Caco-2 (cell line): ENCODE data around the gene CD34. TPM values are rescaled to one million over a fixed set of nuclear protein-coding genes. Genes with fewer than 3 reads are reported as not detected.

ENCODE experiments used
- BruUV-seq: library from RNA; stranded (reverse); fragments of 400-500 nt; replicated peaks from 2 replicates; lab custom pipeline; 2021; lab: Mats Ljungman, UMichigan
- CTCF ChIA-PET: fragments of 300-600 bp; sonication (Branson Sonifier 250); formaldehyde crosslinking; loops from one replicate; lab custom pipeline; 2022; ENCODE audit warnings: antibody characterized with exemption; lab: Charles Lee
- POLR2A ChIA-PET: fragments of 300-600 bp; sonication (Branson Sonifier 250); formaldehyde crosslinking; loops from one replicate; lab custom pipeline; 2022; ENCODE audit warnings: antibody characterized with exemption; lab: Charles Lee
- DNase-seq, 2 experiments: peaks; one replicate each; pipeline versions ENCODE4 v3.0.0 to v3.0.0-alpha.2; 2020 to 2022
- H3K27me3 ChIP-seq: replicated peaks from 2 replicates; pipeline ENCODE4 v1.6.0; 2011; ENCODE audit warnings: low read length; ENCODE audit not compliant: control insufficient read depth, insufficient read depth
- H3K36me3 ChIP-seq: 2 replicates; pipeline ENCODE4 v1.5.1; 2011; ENCODE audit warnings: low read length; ENCODE audit not compliant: control insufficient read depth, insufficient read depth
- H3K4me1 ChIP-seq: fragments of 250-450 bp; sonication (Bioruptor Pico); 2 replicates; pipeline ENCODE4 v1.5.1; 2020; ENCODE audit warnings: mild to moderate bottlenecking
- H3K4me3 ChIP-seq: 2 replicates; pipeline ENCODE4 v1.5.1; 2011; ENCODE audit warnings: low read depth, mild to moderate bottlenecking, control low read depth, low read length
- H3K9me3 ChIP-seq: fragments of 250-450 bp; sonication (Bioruptor Pico); 2 replicates; pipeline ENCODE4 v1.5.1; 2020; ENCODE audit warnings: mild to moderate bottlenecking, moderate library complexity
- H3K27ac Mint-ChIP-seq: one replicate; pipeline ENCODE4 v1.8.0; 2022; ENCODE audit warnings: mixed read lengths; ENCODE audit not compliant: unreplicated experiment
- H3K27me3 Mint-ChIP-seq: one replicate; pipeline ENCODE4 v1.8.0; 2022; ENCODE audit warnings: mixed read lengths; ENCODE audit not compliant: insufficient read depth, unreplicated experiment
- H3K36me3 Mint-ChIP-seq: one replicate; pipeline ENCODE4 v1.8.0; 2022; ENCODE audit warnings: mild to moderate bottlenecking, mixed read lengths; ENCODE audit not compliant: insufficient read depth, unreplicated experiment
- H3K4me1 Mint-ChIP-seq: one replicate; pipeline ENCODE4 v1.8.0; 2022; ENCODE audit warnings: low read depth, mixed read lengths; ENCODE audit not compliant: unreplicated experiment
- H3K4me3 Mint-ChIP-seq: one replicate; pipeline ENCODE4 v1.8.0; 2022; ENCODE audit warnings: mild to moderate bottlenecking, moderate library complexity, mixed read lengths; ENCODE audit not compliant: unreplicated experiment
- H3K9me3 Mint-ChIP-seq: one replicate; pipeline ENCODE4 v1.8.0; 2022; ENCODE audit warnings: mixed read lengths; ENCODE audit not compliant: unreplicated experiment
- CTCF ChIP-seq, 2 experiments: fragments of 200-600 bp in 1 of 2; IDR thresholded peaks; 1 replicate in 1 of 2; 2 replicates in 1 of 2; pipeline versions ENCODE4 v1.5.1 to v1.8.0; 2011 to 2022; ENCODE audit warnings: antibody characterized with exemption in 1 of 2, control low read depth in 1 of 2, inconsistent platforms in 1 of 2, low read depth in 1 of 2, low read length in 1 of 2, mild to moderate bottlenecking in 1 of 2, moderate library complexity in 1 of 2; ENCODE audit not compliant: insufficient read depth in 1 of 2, severe bottlenecking in 1 of 2, unreplicated experiment in 1 of 2
- intact Hi-C: fragments of 100-400 bp; cut with micrococcal nuclease; formaldehyde crosslinking; loops from one replicate; pipeline ENCODE4 v1.10.0; 2022; ENCODE audit not compliant: unreplicated experiment
- total RNA-seq: library from RNA; stranded (reverse); gene quantifications from 2 replicates; pipeline ENCODE4 v1.2.3, GENCODE V29; 2022

CD34 gene
- total RNA-seq, 1 experiment from 2014 or later: not detected

GRCh38 chr1:207922554-207922953 lies 11.6 kb upstream of the CD34 start:
- CTCF ChIA-PET: interaction anchor here (0.6 kb wide), 1 partner anchor 95 kb away, joined by 3 read pairs; no protein-coding TSS in a partner anchor
- Mint-ChIP-seq H3K36me3 (no peaks in the 10 kb centered on the region), H3K4me1 (peaks cover 22% of the 10 kb centered on the region)

GRCh38 chr1:207921321-207921720 lies 10.4 kb upstream of the CD34 start:
- BruUV-seq: no TSS peak
- no peaks in the 10 kb centered on the region for H3K27me3 ChIP-seq

More at GRCh38 chr1:207922554-207922953, 11.6 kb upstream of the CD34 start:
- H3K27me3 ChIP-seq: no peaks in the 10 kb centered on the region
- H3K9me3 Mint-ChIP-seq: no peaks in the 10 kb centered on the region
- POLR2A ChIA-PET: no interaction called here
- no peak overlapping the region for H3K27ac Mint-ChIP-seq
- no peaks in the 10 kb centered on the region; the same call in 1 of the 2 replicates for H3K36me3 ChIP-seq
- H3K4me3 Mint-ChIP-seq: no peak overlapping the region
- no peak for TF ChIP-seq CTCF (IDR thresholded peaks at IDR 0.05; ENCODE audit: insufficient read depth in 1 of 2, low read depth in 1 of 2, low read length in 1 of 2, severe bottlenecking in 1 of 2, unreplicated experiment in 1 of 2)
- no peak overlapping the region for H3K4me3 ChIP-seq
- BruUV-seq: no TSS peak
- peaks cover 16% of the 10 kb centered on the region for H3K4me1 ChIP-seq
- no peaks in the 10 kb centered on the region for H3K9me3 ChIP-seq
- no peak for DNase-seq
- intact Hi-C loops: no loop called here
- no peaks in the 10 kb centered on the region for H3K27me3 Mint-ChIP-seq

DNA sequence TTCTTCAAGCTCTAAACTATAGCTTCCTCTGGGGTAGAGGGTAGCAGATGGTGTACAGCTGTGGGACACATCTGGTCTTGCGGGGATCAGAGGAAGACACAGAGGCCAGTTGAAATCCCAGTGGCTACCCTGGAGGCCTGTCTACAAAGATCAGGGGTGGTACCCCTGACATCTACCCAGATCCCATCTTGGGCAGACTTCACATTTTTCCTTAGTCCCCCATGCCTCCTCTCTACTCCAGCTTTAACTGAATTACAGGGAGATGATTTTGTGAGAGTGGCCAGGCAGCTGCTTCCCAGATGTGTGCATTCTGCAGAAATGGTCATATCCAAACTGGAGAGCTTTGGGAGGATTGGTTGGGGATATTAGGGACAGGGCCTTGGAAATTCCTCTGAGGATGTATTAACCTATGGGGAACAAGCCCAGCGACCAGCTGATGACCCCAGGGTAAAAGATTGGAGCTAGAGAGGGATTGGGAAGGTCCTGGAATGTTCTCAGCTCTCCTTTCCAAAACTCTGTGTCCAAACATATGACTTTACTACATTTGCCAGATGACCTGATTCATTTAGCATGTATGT lies 9.6 kb upstream of the CD34 start:
- Histone ChIP-seq H3K4me1 (peaks cover 20% of the 10 kb centered on the region), H3K4me3 (no peak overlapping the region), H3K36me3 (no peaks in the 10 kb centered on the region; the same call in 1 of the 2 replicates), H3K27me3 (no peaks in the 10 kb centered on the region), H3K9me3 (no peaks in the 10 kb centered on the region)
- Mint-ChIP-seq H3K27ac (no peak overlapping the region), H3K4me3 (no peak overlapping the region), H3K27me3 (no peaks in the 10 kb centered on the region), H3K36me3 (no peaks in the 10 kb centered on the region), H3K9me3 (no peaks in the 10 kb centered on the region), H3K4me1 (peaks cover 22% of the 10 kb centered on the region)
- intact Hi-C loops: no loop called here
- DNase-seq: no peak
- ChIA-PET CTCF (no interaction called here), POLR2A (no interaction called here)
- BruUV-seq: no TSS peak
- TF ChIP-seq CTCF (IDR thresholded peaks at IDR 0.05; ENCODE audit: insufficient read depth in 1 of 2, low read depth in 1 of 2, low read length in 1 of 2, severe bottlenecking in 1 of 2, unreplicated experiment in 1 of 2): no peak

More at GRCh38 chr1:207921321-207921720, 10.4 kb upstream of the CD34 start:
- H3K27ac Mint-ChIP-seq: no peak overlapping the region
- H3K36me3 Mint-ChIP-seq: no peaks in the 10 kb centered on the region
- no peak for TF ChIP-seq CTCF (IDR thresholded peaks at IDR 0.05; ENCODE audit: insufficient read depth in 1 of 2, low read depth in 1 of 2, low read length in 1 of 2, severe bottlenecking in 1 of 2, unreplicated experiment in 1 of 2)
- H3K27me3 Mint-ChIP-seq: no peaks in the 10 kb centered on the region
- Histone ChIP-seq H3K4me1 (peaks cover 20% of the 10 kb centered on the region), H3K9me3 (no peaks in the 10 kb centered on the region), H3K36me3 (no peaks in the 10 kb centered on the region; the same call in 1 of the 2 replicates), H3K4me3 (no peak overlapping the region)
- intact Hi-C loops: no loop called here
- CTCF ChIA-PET: no interaction called here
- H3K9me3 Mint-ChIP-seq: no peaks in the 10 kb centered on the region
- POLR2A ChIA-PET: no interaction called here
- no peak for DNase-seq
- no peak overlapping the region for H3K4me3 Mint-ChIP-seq
- H3K4me1 Mint-ChIP-seq: peaks cover 22% of the 10 kb centered on the region
